Psoas muscle (tissue), 8 donors: ENCODE results near the gene SPTB. TPM values are rescaled to one million over a fixed set of nuclear protein-coding genes. Genes with fewer than 3 reads are reported as not detected.
A peak's percentile ranks its signal among the peaks of the same experiment; 100 is the strongest.

ENCODE experiments used
- ATAC-seq, 4 donors: fragments of 200-7000 bp; cut with Tn5 transposase; one replicate each; pipeline ENCODE4 v1.9.1; 2020; ENCODE audit warnings: moderate library complexity in 3 of 4, mild to moderate bottlenecking in 2 of 4
- DNase-seq, 2 donors: peaks; one replicate each; pipeline ENCODE4 v3.0.0-alpha.2; 2020
- H3K27ac ChIP-seq: fragments of 200-600 bp; one replicate; pipeline ENCODE4 v1.8.0; 2022
- H3K27me3 ChIP-seq, 3 donors: fragments of 200-600 bp in 1 of 3; one replicate each; pipeline versions ENCODE4 v1.6.1 to v1.8.0; 2013 to 2022; ENCODE audit warnings: low read length in 2 of 3, mild to moderate bottlenecking in 2 of 3, moderate library complexity in 1 of 3; ENCODE audit not compliant: insufficient read depth in 3 of 3
- H3K36me3 ChIP-seq, 2 donors: fragments of 200-600 bp in 1 of 2; one replicate each; pipeline versions ENCODE4 v1.6.1 to v1.8.0; 2013 to 2022; ENCODE audit warnings: low read depth in 1 of 2, mild to moderate bottlenecking in 1 of 2, moderate library complexity in 1 of 2; ENCODE audit not compliant: insufficient read depth in 1 of 2
- H3K4me1 ChIP-seq: fragments of 200-600 bp; one replicate; pipeline ENCODE4 v1.8.0; 2022
- H3K4me3 ChIP-seq: fragments of 200-600 bp; one replicate; pipeline ENCODE4 v1.8.0; 2022; ENCODE audit warnings: mild to moderate bottlenecking
- H3K9me3 ChIP-seq: fragments of 200-600 bp; one replicate; pipeline ENCODE4 v1.8.0; 2022
- WGBS, 3 donors: extraction: QIAGEN DNeasy Blood & Tissue Kit; methylation state at CpG; one replicate each; pipeline versions ENCODE4 v1.1.6 to v1.1.7; 2013; 5-methylcytosine and 5-hydroxymethylcytosine counted together
- intact Hi-C, 2 donors: fragments of 100-400 bp; cut with DNase I; formaldehyde crosslinking; loops; one replicate each; pipeline versions ENCODE4 v1.11.0 to v1.14.2; 2022
- polyA plus RNA-seq, 3 donors: library from polyadenylated mRNA; stranded (reverse); fragments of 200-250 nt; gene quantifications; one replicate each; pipeline ENCODE4 v1.2.3, GENCODE V29; 2013
- total RNA-seq, 4 donors: library from RNA; stranded (reverse); fragmentation: NEBNext Ultra II Directional in 2 of 4; extraction: Animal tissue kit (Norgen Biotek cat#: 25700) in 2 of 4; gene quantifications; one replicate each; pipeline versions ENCODE4 v1.2.1 to v1.2.4, GENCODE V29; 2021 to 2023
- TF ChIP-seq, protein P1 (sequence below): fragments of 200-600 bp; IDR thresholded peaks from one replicate; pipeline ENCODE4 v1.8.0; 2022; ENCODE audit warnings: antibody characterized with exemption
- donor health status: healthy with polysubstance abuse.
- donor health status: DM: no; HTN: no; CAD: no; lungs with moderate emphysema.
- donor health status: Bipolar disorder and iron deficiency.
- donor health status: healthy.
- donor health status: DM: yes; HTN: yes; CAD: no.
- donor health status: DM: no; HTN: no; CAD: no.
- donor health status: DM: no; HTN: no; CAD: no.
- donor health status: DM: yes; HTN: yes; CAD: no.

The SPTB gene
- total and polyA plus RNA-seq, 7 donors, result 43.4 to 540 (median 374) TPM

- peak in 3 of 4 donors; percentile 7 to 16 (median 12) for ATAC-seq
- Histone ChIP-seq H3K9me3 (no peaks in the 10 kb centered on the region), H3K36me3 (peaks cover 0 to 53% of the 10 kb centered on the region in 2 donors), H3K27me3 (no peaks in the 10 kb centered on the region), H3K27ac (peak overlapping the region; percentile 43), H3K4me3 (no peak overlapping the region), H3K4me1 (peaks cover 20% of the 10 kb centered on the region)
- TF ChIP-seq, protein P1, sequence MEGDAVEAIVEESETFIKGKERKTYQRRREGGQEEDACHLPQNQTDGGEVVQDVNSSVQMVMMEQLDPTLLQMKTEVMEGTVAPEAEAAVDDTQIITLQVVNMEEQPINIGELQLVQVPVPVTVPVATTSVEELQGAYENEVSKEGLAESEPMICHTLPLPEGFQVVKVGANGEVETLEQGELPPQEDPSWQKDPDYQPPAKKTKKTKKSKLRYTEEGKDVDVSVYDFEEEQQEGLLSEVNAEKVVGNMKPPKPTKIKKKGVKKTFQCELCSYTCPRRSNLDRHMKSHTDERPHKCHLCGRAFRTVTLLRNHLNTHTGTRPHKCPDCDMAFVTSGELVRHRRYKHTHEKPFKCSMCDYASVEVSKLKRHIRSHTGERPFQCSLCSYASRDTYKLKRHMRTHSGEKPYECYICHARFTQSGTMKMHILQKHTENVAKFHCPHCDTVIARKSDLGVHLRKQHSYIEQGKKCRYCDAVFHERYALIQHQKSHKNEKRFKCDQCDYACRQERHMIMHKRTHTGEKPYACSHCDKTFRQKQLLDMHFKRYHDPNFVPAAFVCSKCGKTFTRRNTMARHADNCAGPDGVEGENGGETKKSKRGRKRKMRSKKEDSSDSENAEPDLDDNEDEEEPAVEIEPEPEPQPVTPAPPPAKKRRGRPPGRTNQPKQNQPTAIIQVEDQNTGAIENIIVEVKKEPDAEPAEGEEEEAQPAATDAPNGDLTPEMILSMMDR, result no peak
- WGBS, 3 donors, result 14 to 26% (median 23%) methylated on average over 12 of the region's 12 CpGs
- DNase-seq, result no peak
- intact Hi-C loops, result loop anchor here in 1 of 2 donors (5.0 kb wide), 1 partner anchor 74 kb away; no protein-coding TSS in a partner anchor
Measured at GRCh38 chr14:64746298-64747250, 133.1 kb downstream of the SPTB start.

- no peaks in the 10 kb centered on the region for H3K9me3 ChIP-seq
- TF ChIP-seq, protein P1, result no peak
- H3K36me3 ChIP-seq, result peaks cover 0 to 53% of the 10 kb centered on the region in 2 donors
- WGBS, 3 donors, result 51 to 62% (median 55%) methylated on average over 8 of the region's 8 CpGs
- no peak overlapping the region for H3K4me3 ChIP-seq
- peak; percentile 44 to 70 (median 61) for ATAC-seq
- H3K4me1 ChIP-seq, result peaks cover 20% of the 10 kb centered on the region
- H3K27ac ChIP-seq, result peak overlapping the region; percentile 70
- peak in 1 of 2 donors; percentile 66 for DNase-seq
- H3K27me3 ChIP-seq, result no peaks in the 10 kb centered on the region
- intact Hi-C loops, result loop anchor here in 1 of 2 donors (5.0 kb wide), 1 partner anchor 73 kb away; no protein-coding TSS in a partner anchor
Measured at GRCh38 chr14:64745511-64746091, 134.1 kb downstream of the SPTB start.

GRCh38 chr14:64743061-64743460 lies 136.6 kb downstream of the SPTB start:
- DNase-seq (no peak), ATAC-seq (peak in 1 of 4 donors; percentile 1)
- TF ChIP-seq, protein P1, result no peak
- no peak overlapping the region for H3K27ac ChIP-seq
- H3K4me3 ChIP-seq, result no peak overlapping the region
- H3K36me3 ChIP-seq, result peaks cover 0 to 28% of the 10 kb centered on the region in 2 donors
- intact Hi-C loops, result no loop called here
- H3K9me3 ChIP-seq, result no peaks in the 10 kb centered on the region
- WGBS, 3 donors, result 95 to 96% (median 95%) methylated on average over 25 to 27 of the region's 27 CpGs
- H3K27me3 ChIP-seq, result no peaks in the 10 kb centered on the region
- H3K4me1 ChIP-seq, result peaks cover 20% of the 10 kb centered on the region

DNA sequence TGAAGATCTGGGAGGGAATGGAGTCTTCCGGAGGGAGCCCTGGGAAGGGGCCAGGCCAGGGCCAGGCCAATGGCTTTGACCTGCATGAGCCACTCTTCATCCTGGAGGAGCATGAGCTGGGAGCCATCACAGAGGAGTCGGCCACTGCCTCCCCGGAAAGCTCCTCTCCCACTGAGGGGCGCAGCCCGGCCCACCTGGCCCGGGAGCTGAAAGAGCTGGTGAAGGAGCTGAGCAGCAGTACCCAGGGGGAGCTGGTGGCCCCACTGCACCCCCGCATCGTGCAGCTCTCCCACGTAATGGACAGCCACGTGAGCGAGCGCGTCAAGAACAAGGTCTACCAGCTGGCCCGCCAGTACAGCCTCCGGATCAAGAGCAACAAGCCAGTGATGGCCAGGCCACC lies 137.7 kb downstream of the SPTB start:
- TF ChIP-seq, protein P1, result no peak
- no peak overlapping the region for H3K27ac ChIP-seq
- H3K36me3 ChIP-seq, result peaks cover 0 to 24% of the 10 kb centered on the region in 2 donors
- WGBS, 3 donors, result 92 to 96% (median 95%) methylated on average over 15 of the region's 15 CpGs
- H3K9me3 ChIP-seq, result no peaks in the 10 kb centered on the region
- H3K4me3 ChIP-seq, result no peak overlapping the region
- DNase-seq, result no peak
- intact Hi-C loops, result no loop called here
- ATAC-seq, result no peak
- no peaks in the 10 kb centered on the region for H3K27me3 ChIP-seq
- H3K4me1 ChIP-seq, result peaks cover 17% of the 10 kb centered on the region
